8988T (cell line): ENCODE results near the gene VRTN.

ENCODE experiments used
- DNase-seq: peaks from one replicate; pipeline ENCODE4 v3.0.0; 2011

The VRTN gene

DNA sequence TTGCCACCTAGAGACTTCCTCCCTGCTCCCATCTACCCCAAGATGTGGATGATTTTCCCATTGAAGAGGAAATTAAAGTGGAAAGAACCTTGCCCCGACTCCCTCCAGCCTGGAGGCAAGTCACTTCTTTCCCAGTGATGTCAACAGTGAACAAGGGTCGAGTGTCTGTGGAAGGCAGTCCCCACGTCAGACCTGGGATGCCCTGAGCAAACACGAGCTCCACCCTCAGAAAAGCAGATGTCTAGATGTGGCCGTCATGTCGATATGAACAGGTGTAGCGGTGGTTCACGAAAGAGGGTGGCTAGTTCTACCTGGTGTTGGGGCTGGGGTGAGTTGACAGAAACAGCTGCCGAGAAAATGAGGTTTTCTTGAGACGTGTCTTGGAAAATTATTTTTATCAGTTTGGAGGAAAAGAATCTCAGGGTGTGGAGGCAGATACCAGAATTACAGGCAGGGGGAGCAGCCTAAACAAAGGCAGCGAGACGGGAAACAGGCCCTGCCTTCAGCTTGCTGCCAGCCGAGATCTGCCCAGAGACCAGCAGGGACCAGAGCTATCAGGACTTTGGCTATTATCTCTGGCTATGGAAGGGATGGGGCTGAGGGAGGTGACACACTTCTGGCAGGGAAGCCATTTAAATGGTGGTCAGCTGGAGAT is 51.9 kb downstream of the VRTN start:
- peak; percentile 47 for DNase-seq

GRCh38 chr14:74400919-74401503 is 52.7 kb downstream of the VRTN start:
- no peak for DNase-seq

DNA sequence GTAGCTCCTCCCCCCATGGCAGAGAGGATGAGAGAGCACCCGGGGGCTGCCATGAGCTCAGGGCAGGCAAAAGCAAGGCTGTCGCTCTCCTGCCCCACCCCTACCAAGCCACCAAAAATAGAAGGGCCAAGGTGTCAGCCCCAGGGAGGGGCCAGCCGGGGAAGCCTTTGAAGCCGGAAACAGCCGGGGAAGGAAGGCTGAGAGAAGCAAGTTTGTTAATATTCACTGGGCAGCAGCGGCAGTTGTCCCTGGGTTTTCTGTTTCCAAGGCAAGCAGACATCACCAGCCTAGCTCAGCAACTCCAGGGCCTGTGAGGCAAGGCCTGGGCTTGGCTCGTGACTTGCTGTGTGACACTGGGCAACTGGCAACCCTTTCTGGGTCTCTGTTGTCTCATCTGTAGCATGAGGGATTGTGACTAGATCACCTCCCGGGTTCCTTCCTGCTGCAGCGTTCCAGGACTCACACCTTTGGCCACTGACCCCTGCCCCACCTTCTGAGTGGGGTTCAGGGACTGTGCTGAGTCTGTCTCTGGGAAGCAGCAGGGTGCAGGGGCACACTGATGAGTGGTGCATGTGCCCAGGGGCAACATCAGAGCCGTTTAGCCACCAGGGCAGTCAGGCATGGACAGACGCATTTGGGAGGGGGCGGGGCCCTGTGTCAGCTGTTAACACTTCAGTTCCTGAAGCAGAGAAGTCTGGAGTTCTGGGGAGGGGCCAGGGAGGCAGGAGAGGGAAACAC is 53.4 kb downstream of the VRTN start:
- DNase-seq, result no peak

GRCh38 chr14:74402401-74403251 is 54.4 kb downstream of the VRTN start:
- DNase-seq, result no peak

DNA sequence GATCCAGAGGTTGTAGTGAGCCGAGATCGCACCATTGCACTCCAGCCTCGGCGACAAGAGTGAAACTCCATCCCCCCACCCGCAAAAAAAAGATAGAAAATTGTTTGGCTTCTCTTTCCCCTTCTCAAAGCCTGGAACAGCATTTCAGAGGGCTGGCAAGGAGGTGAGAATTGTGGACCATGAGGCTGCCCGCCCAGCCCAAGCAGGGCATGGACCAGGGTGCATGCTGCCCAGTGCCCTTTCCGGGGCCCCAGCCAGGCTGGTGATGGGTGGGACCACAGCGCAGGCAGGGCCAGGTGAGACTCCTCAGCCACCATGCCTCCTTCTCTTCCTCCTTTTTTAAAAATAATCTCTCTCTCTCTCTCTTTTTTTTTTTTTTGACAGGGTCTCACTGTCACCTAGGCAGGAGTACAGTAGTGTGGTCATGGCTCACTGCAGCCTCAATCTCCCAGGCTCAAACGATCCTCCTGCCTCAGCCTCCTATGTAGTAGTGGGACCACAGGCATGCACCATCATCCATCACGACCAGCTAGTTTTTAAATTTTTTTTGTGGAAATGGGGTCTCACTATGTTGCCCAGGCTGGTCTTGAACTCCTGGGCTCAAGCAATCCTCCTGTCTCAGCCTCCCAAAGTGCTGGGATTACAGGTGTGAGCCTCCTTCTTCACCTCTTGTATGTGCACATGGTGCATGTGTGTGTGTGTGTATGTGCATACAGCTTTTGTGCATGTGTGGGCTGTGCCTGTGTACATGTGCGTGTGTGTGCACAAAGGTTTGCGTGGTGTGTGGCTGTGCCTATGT is 55.5 kb downstream of the VRTN start:
- DNase-seq, result no peak

DNA sequence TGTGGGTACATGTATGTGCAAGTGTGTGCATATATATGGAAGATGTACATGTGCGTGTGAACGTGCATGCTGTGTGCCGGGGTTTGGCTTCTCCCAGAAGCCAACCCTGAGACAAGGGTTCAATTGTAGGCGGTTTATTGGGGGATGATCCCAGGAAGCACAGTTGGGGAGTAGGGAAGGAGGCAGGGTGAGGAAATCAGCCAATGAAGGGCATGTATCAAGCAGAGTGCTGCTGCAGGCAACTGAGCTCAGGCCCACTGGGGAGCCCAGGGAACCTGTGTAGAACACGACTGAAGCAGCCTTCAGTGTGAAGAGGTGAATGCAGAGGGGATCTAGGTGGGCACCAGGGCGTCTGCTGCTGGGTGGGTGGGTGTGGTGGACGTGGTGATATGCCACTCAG is 56.2 kb downstream of the VRTN start:
- DNase-seq, result no peak

GRCh38 chr14:74405663-74406062 is 57.4 kb downstream of the VRTN start:
- no peak for DNase-seq

DNA sequence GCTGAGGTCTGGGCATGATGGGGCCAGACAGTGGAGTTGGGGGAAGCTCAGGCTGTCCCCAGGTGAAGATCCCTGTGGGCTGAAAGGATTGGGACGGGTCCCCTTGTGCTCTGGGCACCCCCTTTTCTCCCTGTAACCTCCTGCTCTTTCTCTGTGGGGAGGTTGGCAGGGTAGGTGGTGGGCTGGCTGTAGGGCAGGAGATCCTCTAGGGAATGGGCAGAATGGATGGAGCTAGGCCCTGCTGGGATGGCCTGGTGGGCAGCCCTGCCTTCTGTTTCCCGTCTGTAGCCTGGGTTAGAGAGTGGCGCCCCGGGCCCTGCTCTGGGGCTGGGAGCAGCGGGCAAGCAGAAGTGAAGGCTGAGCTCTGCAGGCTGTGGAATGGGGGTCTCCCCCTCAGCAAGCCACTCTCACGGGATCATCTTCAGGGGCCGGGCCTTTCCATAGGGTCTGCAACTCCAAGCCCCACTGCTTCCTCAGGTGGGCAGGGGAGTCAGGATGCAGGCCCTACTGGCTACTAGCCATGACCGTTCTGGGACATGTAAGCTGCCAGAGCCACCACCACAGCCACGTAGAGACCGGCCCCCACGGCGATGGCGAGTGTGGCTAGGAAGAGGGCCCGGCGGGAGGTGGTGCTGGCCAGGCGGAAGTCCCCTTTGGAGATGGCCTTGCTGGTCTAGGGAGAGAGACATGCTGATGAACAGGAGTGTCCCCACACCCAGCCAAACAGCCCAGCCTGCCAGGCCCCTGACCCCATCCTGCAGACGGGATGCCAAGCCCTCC is 58.9 kb downstream of the VRTN start:
- no peak for DNase-seq

DNA sequence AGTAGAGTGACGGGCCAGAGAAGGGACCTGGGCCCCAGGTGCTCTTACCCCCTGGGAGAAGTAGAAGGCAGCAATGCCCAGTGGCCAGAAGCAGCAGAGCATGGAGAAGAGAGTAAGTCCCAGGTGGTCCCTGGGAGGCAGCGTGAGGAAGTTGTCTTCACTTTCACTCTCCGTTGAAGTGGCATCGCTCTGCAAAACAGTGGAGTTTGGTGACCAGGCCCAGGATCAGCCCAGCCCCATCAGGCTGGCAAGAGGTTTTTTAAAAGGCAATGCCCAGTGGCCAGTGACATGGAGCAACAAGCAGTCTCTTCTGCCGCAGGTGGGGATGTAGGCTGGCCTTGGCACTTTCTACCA is 59.5 kb downstream of the VRTN start:
- DNase-seq, result no peak

DNA sequence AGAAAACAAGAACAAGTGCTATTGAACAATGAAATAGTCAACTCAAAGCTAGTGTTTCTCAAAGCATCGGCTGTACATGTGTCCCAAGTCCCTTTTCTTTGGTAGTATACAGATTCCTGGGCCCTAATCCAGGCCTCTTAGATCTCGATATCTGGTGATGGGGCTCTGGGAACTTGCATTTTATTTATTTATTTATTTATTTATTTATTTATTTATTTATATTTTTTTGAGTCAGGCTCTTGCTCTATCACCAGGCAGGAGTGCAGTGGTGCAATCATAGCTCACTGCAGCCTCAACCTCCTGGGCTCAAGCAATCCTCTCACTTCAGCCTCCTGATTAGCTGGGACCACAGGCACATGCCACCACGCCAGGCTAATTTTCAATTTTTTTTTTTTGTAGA is 60.6 kb downstream of the VRTN start:
- no peak for DNase-seq

GRCh38 chr14:74409441-74409840 is 61.2 kb downstream of the VRTN start:
- no peak for DNase-seq
